PC-9 (cell line): ENCODE data around the gene SEMA6D. TPM values are rescaled to one million over a fixed set of nuclear protein-coding genes. Genes with fewer than 3 reads are reported as not detected.

Source experiments
- BruUV-seq: library from RNA; stranded (reverse); fragments of 400-500 nt; replicated peaks from 2 replicates; lab custom pipeline; 2021; lab: Mats Ljungman, UMichigan
- CTCF ChIA-PET: fragments of 300-600 bp; sonication (Branson Sonifier 250); formaldehyde crosslinking; loops from one replicate; lab custom pipeline; 2022; ENCODE audit warnings: antibody characterized with exemption; lab: Charles Lee
- POLR2A ChIA-PET: fragments of 300-600 bp; sonication (Branson Sonifier 250); formaldehyde crosslinking; loops from one replicate; lab custom pipeline; 2022; ENCODE audit warnings: antibody characterized with exemption; ENCODE audit not compliant: unreplicated experiment; lab: Charles Lee
- DNase-seq, 2 experiments: peaks; one replicate each; pipeline versions ENCODE4 v3.0.0 to v3.0.0-alpha.2; 2015 to 2022; ENCODE audit warnings: mixed read lengths in 1 of 2
- H2AFZ ChIP-seq: fragments of 200-600 bp; sonication (generic); 2 replicates; pipeline ENCODE4 v1.8.1; 2017; ENCODE audit warnings: antibody characterized with exemption
- H3F3A ChIP-seq: fragments of 200-600 bp; sonication (generic); 2 replicates; pipeline ENCODE4 v1.8.1; 2017; ENCODE audit warnings: antibody characterized with exemption, mild to moderate bottlenecking, low read depth; ENCODE audit not compliant: insufficient read depth
- H3K27ac ChIP-seq: fragments of 200-600 bp; sonication (generic); 2 replicates; pipeline ENCODE4 v1.6.1; 2016; ENCODE audit warnings: mixed run types
- H3K27me3 ChIP-seq: fragments of 200-600 bp; sonication (generic); 2 replicates; pipeline ENCODE4 v1.6.1; 2016; ENCODE audit warnings: low read depth, mixed run types; ENCODE audit not compliant: insufficient read depth
- H3K36me3 ChIP-seq: fragments of 200-600 bp; sonication (generic); 2 replicates; pipeline ENCODE4 v1.6.1; 2016; ENCODE audit warnings: low read depth, mixed run types
- H3K4me1 ChIP-seq: fragments of 200-600 bp; sonication (generic); replicated peaks from 2 replicates; pipeline ENCODE4 v1.6.1; 2016; ENCODE audit warnings: mixed run types; ENCODE audit not compliant: insufficient read depth
- H3K4me2 ChIP-seq: fragments of 200-600 bp; sonication (generic); 2 replicates; pipeline ENCODE4 v1.6.1; 2017; ENCODE audit warnings: mixed run types
- H3K4me3 ChIP-seq: fragments of 200-600 bp; sonication (generic); 2 replicates; pipeline ENCODE4 v1.6.1; 2016; ENCODE audit warnings: mixed run types
- H3K79me2 ChIP-seq: fragments of 200-600 bp; sonication (generic); 2 replicates; pipeline ENCODE4 v1.6.1; 2017; ENCODE audit warnings: low read depth, mixed run types
- H3K9me2 ChIP-seq: fragments of 200-600 bp; sonication (generic); 2 replicates; pipeline ENCODE4 v1.8.1; 2017; ENCODE audit warnings: mild to moderate bottlenecking; ENCODE audit not compliant: insufficient read depth
- H3K9me3 ChIP-seq: fragments of 200-600 bp; sonication (generic); 2 replicates; pipeline ENCODE4 v1.8.1; 2016; ENCODE audit warnings: low read depth; ENCODE audit not compliant: insufficient read depth
- H4K20me1 ChIP-seq: fragments of 200-600 bp; sonication (generic); 2 replicates; pipeline ENCODE4 v1.8.1; 2017; ENCODE audit not compliant: insufficient read depth
- EZH2 ChIP-seq: fragments of 200-600 bp; sonication (generic); IDR thresholded peaks from 2 replicates; pipeline ENCODE4 v1.8.0; 2017; ENCODE audit warnings: antibody characterized with exemption, low read depth
- intact Hi-C: fragments of 100-400 bp; cut with micrococcal nuclease; formaldehyde crosslinking; loops from one replicate; pipeline ENCODE4 v1.10.0; 2022; ENCODE audit not compliant: unreplicated experiment
- total RNA-seq: library from RNA; stranded (reverse); gene quantifications from 2 replicates; pipeline ENCODE4 v1.2.3, GENCODE V29; 2021
- TF ChIP-seq, protein P1 (sequence below): fragments of 200-600 bp; sonication (generic); conservative IDR thresholded peaks from 2 replicates; pipeline ENCODE4 v1.6.1; 2017; ENCODE audit warnings: mixed run types, antibody characterized with exemption, mild to moderate bottlenecking, moderate library complexity

The SEMA6D gene
- total RNA-seq, 1 experiment from 2014 or later = not detected

- CTCF ChIA-PET = no interaction called here
- H3K9me2 ChIP-seq = no peaks in the 10 kb centered on the region
- no peak overlapping the region for H3K27ac ChIP-seq
- intact Hi-C loops = no loop called here
- no peaks in the 10 kb centered on the region for H3K36me3 ChIP-seq
- H2AFZ ChIP-seq = no peak overlapping the region
- H3K27me3 ChIP-seq = no peaks in the 10 kb centered on the region
- H3K79me2 ChIP-seq = no peaks in the 10 kb centered on the region
- no peak for DNase-seq
- no peak overlapping the region for H3K4me3 ChIP-seq
- no peaks in the 10 kb centered on the region for H3K9me3 ChIP-seq
- no peaks in the 10 kb centered on the region for H3F3A ChIP-seq
- H3K4me2 ChIP-seq = no peak overlapping the region
- TF ChIP-seq, protein P1, sequence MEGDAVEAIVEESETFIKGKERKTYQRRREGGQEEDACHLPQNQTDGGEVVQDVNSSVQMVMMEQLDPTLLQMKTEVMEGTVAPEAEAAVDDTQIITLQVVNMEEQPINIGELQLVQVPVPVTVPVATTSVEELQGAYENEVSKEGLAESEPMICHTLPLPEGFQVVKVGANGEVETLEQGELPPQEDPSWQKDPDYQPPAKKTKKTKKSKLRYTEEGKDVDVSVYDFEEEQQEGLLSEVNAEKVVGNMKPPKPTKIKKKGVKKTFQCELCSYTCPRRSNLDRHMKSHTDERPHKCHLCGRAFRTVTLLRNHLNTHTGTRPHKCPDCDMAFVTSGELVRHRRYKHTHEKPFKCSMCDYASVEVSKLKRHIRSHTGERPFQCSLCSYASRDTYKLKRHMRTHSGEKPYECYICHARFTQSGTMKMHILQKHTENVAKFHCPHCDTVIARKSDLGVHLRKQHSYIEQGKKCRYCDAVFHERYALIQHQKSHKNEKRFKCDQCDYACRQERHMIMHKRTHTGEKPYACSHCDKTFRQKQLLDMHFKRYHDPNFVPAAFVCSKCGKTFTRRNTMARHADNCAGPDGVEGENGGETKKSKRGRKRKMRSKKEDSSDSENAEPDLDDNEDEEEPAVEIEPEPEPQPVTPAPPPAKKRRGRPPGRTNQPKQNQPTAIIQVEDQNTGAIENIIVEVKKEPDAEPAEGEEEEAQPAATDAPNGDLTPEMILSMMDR = no peak
- no peak for TF ChIP-seq EZH2
- no TSS peak for BruUV-seq
- no peaks in the 10 kb centered on the region for H3K4me1 ChIP-seq
- POLR2A ChIA-PET = no interaction called here
- no peaks in the 10 kb centered on the region for H4K20me1 ChIP-seq
These were observed 104.7 kb downstream of the SEMA6D start for GRCh38 chr15:47822048-47822447.
